Epidermal melanocyte (primary cell): ENCODE data around the gene SH3BGRL2.
A peak's percentile ranks its signal among the peaks of the same experiment; 100 is the strongest.

Experiments used
- DNase-seq: peaks from one replicate; pipeline ENCODE4 v3.0.0; 2011; ENCODE audit warnings: low spot score; ENCODE audit not compliant: insufficient read length

Gene SH3BGRL2

DNA sequence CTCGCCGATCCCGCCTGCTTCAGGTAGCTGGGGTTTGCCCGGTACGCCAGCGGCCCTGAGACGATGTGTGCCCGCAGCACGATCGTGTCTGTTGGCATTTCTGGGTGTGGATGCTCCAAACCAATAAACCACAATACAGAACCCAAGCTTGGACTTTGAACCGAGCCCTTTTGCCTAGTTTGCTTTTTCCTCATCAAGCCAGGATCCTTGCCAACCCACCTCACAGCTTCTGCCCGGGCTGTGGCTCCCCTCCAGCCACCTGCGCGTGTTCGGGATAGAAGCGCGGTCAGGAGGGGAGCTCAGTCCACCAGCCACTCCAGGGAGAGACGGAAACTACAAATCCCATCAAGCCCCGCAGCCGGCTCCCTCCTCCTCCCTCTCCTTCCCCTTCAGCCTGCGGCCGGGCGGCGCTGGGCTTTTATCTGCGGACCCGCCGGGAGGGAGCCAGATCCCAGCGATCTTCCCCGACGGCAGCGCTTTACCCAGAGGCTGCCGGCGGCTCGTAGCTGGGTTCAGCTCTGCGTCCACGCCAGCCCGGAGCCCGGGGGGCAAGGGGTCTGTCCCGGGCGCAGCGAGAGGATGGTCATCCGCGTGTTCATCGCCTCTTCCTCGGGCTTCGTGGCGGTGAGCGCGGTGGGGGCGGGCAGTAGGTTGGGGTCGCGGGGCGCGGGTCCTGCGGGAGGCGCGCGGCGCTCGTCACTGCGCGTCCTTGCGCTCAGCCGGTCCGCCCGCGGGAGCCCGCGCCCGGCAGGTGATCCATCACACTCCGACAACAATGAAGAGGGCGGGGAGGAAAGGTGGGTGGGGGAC, at the start of gene SH3BGRL2:
Gene SH3BGRL2, plus strand, starts transcription at position 447 of the 810 bp plus-strand sequence. Its CDS starts 133 bp downstream, at position 580.
- peak; percentile 83 for DNase-seq

DNA sequence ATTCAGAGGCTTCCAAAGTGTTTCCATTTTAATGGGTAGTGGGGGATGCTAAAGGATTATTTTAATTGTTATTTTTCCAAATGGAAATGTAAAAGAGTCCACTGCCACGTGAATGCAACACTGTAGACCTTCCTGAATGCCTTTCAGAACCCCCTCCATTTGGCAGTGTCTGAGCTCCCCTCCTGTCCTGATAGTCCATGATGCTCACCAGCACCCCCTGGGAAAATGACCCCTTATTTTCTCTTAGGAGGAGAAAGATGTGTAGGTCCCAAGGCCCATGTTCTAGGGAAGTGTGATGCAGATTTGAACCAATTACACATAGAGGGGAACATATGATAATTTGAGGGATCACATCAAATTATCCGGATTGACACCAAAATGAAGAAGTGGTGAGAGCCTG, 46.8 kb upstream of the SH3BGRL2 start:
- no peak for DNase-seq

DNA sequence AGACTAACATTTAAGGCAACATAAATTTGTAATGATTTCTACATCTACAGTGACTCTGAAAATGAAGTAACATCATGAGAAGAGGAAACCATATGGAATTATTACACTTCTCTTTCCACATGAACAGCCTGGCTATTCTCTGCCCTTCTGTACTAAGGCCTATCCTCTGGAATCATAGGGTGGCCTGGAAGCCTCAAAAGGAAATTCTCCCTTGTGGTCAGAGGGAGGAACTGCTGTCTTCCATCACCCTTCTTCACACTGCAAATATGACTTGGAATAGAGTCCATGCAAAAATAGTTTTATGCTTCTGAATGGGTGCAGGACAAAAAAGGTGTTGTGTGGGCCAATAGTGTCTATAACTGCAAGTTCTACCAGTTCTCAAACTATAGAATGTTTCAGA, 44.6 kb upstream of the SH3BGRL2 start:
- no peak for DNase-seq

DNA sequence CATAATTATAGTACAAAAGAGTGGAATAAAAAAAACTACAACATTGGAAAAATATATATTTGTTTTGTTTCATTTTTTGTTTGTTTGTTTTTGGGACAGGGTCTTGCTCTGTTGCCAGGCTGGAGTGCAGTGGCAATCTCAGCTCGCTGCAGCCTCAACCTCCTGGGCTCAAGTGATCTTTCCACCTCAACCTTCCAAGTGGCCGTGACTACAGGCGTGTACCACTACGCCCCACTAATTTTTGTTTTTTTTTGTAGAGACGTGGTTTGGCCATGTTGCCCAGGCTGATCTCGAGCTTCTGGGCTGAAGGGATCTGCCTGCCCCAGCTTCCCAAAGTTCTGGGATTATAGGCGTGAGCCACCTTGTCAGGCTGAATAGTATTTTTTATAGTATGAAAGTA, 41.4 kb upstream of the SH3BGRL2 start:
- DNase-seq: no peak

DNA sequence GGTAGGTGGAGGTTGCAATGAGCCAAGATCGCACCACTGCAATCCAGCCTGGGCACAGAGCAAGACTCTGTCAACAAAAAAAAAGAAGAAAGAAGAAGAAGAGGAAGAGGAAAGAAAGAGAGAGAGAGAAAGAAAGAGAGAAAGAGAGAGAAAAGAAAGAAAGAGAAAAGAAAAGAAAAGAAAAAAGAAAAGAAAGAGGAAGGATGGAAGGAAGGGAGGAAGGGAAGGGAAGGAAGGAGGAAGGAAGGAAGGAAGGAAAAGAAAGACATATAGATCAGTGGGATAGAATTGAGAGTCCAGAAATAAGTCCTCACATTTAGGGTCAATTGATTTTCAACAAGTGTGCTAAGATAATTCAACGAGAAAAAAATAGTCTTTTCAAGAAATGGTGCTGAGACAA, 34.0 kb upstream of the SH3BGRL2 start:
- no peak for DNase-seq

DNA sequence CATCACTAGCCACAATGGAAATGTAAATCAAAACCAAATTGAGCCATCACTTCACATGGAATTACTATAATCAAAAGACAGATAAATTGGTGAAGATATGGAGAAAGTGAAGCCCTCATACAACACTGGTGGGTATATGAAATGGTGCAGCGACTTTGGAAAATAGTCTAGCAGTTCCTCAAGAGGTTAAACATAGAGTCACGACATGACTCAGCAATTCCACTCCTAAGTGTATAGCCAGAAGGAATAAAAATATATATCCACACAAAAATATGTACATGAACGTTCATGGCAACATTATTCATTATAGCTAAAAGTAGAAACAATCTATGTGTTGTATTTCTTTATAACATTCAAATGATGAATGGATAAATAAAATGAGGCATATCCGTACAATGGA, 33.1 kb upstream of the SH3BGRL2 start:
- DNase-seq: no peak

DNA sequence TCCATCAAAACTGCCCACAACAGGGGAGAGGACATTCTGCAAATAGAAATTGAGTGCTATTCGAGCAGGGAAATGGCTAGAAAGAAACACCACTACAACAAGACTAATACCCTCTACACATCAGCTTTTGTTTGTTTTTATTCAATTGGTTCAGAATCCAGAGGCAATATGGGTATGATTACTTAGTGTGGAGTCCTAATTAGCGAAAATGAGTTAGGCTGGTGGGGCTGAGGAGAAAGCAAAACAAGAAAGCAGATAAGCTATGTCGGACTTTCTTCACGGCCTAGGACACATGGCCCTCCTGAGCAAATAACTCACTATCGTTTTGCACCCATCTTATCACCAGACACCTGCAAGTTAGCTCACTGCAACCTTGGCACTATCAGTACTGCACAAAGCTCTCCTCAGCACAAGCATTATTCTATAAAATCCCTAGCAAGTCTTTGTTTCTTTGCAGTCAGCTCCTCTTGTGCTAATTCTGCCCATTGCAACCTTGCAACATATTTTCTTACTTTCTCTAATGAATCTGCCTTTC, 31.3 kb upstream of the SH3BGRL2 start:
- no peak for DNase-seq

DNA sequence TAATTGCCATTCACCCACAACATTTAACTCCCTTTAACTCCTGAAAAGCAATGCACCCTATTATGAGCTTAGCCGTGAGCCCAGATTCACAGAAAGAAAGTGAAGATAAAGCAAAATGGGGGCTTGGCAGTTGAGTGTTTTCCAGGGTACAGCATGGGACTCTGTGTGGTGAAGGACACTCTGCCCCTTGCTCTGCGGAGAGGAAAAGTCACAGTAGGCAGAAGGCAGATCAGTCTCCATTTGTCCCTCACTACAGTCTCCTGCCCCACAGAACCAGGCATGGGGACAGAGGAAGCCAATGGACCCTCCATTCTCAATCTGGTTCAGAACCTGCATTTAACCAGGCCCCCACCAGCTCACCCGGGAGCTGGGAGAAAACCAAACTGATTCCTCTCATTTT, 30.8 kb upstream of the SH3BGRL2 start:
- no peak for DNase-seq

DNA sequence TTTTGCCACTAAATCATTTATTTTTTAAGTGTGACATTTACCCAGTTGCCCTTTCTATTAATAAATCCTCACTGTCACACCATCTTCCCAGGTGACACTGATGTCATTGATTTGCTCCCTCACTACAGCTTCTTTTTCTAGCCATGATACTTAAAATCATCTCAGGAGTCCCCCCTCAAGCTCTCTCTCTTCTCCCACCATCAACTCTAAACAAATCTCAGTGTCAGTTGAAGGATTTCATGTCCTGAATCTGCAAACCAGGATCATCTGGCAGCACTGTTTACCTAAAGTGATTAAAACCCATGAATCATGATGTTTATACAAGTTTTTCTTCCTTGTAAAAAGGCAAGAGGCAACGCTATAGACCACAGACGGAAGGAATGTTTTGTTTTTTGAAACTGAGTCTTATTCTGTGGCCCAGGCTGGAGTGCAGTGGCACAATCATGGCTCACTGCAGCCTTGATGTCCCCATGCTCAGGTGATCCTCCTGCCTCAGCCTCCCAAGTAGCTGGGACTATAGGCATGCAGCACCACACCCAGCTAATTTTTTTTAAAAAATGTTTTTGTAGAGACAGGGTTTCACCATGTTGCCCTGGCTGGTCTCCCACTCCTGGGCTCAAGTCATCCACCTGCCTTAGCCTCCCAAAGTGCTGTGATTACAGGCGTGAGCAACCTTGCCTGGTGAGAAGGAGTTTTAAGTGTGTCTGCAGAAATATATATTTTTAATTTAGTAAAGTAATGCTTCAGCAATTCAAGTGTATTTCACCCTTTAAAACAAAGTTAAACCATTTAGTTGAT, 30.1 kb upstream of the SH3BGRL2 start:
- no peak for DNase-seq

DNA sequence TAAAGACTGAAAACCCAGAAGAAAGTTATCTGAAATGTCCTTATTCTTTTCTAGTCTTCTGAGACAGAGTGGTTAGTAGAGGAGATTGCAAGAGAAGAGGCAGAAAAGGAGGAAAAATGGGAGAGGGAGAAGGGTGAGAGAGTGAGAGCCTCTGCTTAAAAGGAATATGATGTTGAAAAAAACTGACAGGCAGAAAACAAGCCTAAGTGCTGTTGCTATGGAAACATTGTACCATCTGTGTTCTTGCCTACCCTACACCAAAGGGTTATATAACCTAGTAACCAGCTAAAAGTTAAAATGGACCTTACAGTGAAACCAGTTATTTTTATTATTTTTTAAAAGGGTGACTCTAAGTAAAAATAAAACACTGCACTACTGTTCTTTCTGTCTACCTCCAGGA, 28.3 kb upstream of the SH3BGRL2 start:
- DNase-seq: no peak

DNA sequence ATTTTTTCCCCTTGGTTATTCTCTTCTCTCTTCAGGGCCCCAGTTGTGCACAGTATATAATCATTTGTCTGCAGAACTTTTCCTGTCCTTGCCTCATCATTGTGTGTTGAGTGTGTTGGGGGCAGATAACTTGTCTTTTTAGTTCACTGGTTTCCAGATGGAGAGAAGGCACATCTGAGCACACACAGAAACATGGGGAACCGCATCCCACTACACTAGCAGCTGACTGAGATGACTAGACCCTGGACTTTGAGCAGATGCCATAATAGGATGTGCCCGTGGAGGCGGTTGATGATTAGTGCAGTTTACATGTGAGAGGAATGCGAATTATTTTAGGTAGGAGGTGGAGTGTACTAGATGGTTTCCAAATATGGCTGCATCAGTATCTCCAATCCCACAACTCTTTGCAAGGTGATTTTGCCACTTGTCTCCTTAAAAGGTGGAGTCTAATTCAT, 26.5 kb upstream of the SH3BGRL2 start:
- no peak for DNase-seq

DNA sequence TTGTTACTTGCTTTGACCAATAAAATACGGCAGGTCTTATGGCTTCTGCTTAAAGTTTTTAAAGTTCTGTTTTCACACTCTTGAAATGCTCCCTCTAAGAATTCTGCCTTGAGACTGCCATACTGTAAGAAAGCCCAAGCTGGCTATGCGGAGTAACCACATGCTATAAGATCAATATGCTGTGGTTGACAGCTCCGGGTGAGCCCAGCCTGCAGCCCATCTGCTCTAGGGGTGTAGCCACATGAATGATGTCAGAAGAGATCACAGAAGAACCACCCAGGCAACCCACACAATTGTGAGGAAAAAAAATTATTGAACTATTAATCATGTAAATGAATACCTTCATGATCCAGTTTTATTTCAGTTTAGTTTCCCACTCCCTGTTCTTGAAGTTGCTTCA, 26.1 kb upstream of the SH3BGRL2 start:
- no peak for DNase-seq

DNA sequence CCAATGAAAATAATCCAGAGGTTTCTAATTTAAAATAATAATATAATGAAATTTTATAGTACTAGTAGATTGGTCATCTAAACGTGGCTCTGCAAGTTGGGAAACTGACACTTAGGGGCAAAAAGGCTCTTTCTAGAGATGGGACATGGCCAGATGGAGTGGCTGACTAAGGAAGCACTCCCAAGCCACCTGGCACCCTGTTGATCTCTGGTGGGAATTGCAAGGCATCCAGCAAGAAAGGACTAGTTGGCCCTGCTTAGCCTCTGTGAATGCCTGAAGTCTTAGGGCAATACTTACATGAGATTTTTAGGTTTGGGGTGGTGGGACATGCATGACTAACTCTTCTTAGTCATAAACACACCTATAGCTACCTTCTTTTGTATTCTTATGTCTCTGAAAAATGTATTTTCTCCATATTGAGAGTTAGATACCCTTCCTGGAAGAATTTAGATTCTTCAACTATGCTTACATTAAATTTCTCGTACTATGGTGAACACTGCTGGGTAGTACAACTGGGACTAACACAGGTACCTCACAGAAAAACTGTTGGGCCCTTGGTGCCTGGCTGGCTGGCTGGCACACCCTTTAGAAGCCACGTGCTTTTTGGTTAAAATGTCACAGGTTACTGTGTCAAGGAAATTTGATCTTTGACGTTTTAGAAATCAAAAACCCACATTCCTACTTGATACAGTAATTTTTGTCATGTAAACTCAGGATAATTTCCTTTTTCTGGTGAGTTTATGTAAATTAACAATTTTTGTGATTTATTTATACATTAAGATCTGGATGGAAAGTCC, 25.0 kb upstream of the SH3BGRL2 start:
- DNase-seq: no peak

DNA sequence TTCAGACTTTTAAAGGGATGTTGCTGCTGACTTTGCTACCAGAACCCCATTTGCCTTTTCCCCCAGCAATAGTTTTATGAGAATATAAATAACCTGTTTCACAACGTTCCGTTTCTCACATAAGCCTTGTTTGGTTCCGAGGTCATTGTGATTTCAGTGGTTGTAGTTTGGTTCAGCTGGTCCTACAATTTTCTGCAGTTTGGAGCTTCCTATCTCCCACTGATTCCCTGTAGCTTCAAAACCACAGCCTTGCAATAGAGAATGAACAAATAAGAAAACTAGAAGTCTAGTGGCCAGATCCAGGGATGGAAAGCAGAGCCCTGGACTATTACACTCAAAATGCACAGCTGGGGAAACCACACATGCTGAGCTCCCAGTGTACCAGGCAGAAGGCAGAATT, 24.1 kb upstream of the SH3BGRL2 start:
- no peak for DNase-seq

DNA sequence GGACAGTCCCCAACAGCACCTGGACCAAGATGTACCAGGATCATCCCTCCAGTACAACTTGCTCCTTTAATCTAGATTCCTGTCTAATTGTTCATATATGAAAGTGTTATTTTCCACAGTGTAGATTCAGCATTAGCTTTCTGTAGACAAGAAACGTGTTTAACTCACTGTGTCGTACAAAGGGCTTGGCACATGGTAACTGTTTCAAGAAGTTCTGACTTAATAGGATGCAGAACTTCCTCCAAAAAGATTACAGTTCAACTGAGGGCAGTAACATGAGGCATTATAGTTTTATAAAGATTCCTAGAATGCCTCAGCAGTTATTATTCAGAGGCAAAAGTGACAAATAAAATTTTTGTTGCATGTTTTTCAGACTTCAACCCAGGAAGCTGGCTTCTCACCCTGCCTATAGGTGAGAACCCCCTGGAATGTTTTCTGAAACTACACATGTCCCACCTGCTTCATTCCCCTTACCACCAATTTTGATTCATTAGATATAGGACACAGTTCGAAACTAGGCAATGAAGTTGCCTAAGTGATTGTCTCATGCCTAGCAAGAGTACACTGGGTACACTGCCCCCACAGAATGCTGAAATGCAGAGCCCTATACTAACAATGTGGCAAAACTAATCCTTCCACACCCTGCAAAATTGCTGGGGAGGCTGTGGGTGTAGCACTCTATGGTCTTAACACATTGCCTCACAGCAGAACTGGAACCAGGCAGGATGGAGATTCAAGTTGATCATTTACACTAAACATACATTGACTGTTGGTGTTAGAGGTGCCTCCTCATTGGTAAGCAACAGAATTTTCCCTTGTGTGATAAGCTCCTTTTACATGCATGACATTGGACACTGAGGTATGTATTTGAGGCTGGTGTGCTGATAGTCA, 22.6 kb upstream of the SH3BGRL2 start:
- no peak for DNase-seq

DNA sequence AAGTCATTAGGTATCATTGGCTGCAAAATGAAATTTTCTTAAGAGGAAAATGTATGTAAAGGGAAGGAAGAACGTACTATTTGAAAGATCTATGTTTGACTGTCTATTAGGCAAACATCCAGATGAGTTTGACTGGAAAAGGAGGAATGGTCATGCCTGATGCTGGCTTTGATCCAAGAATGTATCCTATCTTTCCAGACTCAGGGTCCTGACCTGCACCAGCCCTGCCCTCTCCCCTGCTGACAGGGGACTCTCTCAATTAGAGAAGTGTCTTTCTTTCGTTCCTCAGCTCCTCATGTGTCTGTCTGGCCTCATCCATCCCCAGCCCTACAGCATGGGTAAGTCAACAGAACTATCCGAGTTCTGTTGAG, 21.9 kb upstream of the SH3BGRL2 start:
- DNase-seq: no peak

DNA sequence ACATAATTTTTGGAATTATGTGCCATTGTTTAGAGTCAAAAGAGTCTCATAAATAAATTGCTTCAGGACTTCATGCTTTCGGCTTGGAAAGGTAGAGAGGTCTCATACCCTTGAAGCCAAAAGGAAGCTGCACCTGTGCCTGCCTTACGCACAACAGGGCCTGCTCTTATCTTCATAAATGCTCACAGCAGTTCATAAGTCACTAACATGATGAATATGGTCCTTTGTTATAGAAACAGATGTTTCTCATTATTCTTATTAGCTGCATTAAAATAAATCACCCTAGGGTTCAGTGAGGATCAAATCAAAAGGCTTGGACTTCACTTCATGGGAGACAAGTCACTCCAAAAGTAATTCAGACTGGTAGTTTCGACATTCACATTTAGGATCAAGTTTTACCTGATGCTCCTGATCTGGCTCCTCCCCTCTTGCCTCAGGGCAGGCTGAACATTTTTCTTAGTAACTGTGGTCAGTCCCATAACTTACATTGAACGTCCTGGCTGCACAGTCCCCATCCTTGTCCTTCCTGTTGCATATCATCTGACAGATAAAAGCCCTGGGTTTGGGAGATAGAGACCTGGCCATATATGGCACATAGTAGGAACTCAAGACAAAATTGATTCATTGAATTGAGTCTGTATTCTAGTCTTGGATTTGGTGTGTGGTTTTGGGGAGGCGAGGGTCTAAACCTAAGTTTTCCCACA, 20.7 kb upstream of the SH3BGRL2 start:
- no peak for DNase-seq

DNA sequence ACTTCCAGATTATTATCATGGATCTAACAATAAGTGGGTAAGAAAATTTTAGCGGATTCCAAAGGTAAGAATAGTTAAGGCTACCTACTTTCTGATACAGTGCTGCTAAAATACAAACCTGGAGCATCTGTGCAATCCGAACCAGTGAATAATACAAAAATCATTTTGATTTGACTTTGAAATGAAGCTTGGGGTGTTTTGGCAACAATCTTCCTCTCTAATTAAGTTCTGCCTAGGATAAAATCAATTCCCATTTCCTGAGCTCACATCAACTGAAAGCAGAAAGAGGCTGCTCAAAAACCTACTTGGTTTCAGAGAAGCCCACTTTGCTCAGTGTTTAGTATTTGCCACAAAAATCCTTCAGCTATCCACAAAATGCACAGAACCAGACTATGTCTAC, 18.7 kb upstream of the SH3BGRL2 start:
- DNase-seq: no peak

DNA sequence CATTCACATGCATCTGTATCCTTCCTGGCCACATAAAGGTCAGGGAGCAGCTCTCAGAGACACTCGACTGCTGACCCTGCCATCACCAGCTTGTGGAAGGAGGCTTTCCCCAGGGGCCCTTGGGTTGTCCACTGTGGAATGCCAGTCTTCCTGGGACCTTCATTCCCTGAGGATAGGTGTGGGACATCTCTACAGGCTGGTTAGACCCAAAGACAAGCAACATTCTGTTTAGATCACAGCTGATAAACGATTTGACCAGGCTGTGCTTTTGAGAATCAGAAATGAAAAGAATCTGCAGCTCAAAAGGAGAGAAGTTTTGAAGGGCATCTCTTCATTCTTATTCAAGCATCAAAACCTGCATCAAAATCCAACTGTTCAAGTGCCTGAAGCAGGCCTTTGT, 18.2 kb upstream of the SH3BGRL2 start:
- no peak for DNase-seq

DNA sequence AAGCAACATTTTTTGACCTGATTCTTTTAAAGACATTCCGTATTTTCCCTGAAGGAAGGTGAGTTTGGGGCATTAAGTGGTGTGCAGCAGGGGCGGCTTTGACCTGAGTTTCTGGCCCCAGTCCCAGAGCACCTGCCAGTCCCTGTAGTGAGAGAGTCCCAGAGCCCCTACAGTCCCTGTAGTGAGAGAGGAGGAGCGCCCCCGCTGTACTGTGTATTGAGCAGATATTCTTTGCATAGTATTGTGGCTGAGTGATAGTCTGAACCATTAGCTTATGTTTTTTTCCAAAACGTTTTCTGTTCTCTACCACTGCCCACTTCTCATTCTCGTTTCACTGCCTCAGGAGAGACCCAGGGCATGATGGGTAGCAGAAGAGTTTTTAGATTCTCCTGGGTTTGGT, 17.2 kb upstream of the SH3BGRL2 start:
- DNase-seq: no peak
